MCF 10A (cell line): ENCODE measurements around the gene KNG1. TPM values are rescaled to one million over a fixed set of nuclear protein-coding genes. Genes with fewer than 3 reads are reported as not detected.

Experiments
- Bru-seq: library from RNA; stranded (reverse); fragments of 400-500 nt; gene quantifications from one replicate; lab custom pipeline; 2021; lab: Mats Ljungman, UMichigan
- BruChase-seq, 2 experiments: library from RNA; stranded (reverse); fragments of 400-500 nt; gene quantifications; one replicate each; lab custom pipeline; 2021; lab: Mats Ljungman, UMichigan
- BruUV-seq: library from RNA; stranded (reverse); fragments of 400-500 nt; replicated peaks from 2 replicates; lab custom pipeline; 2021; lab: Mats Ljungman, UMichigan
- CTCF ChIA-PET: fragments of 300-600 bp; sonication (Branson Sonifier 250); formaldehyde crosslinking; extraction: SDS; loops from one replicate; lab custom pipeline; 2021; ENCODE audit warnings: antibody characterized with exemption, inconsistent platforms; lab: Yijun Ruan, JAX
- POLR2A ChIA-PET: fragments of 300-600, 350-650 bp; sonication (Branson Sonifier 250); formaldehyde crosslinking; extraction: SDS; loops from one replicate; lab custom pipeline; 2020; ENCODE audit warnings: antibody characterized with exemption, inconsistent platforms; lab: Yijun Ruan, JAX
- DNase-seq: peaks from one replicate; pipeline ENCODE4 v3.0.0-alpha.2; 2018; ENCODE audit not compliant: unreplicated experiment
- H3K27ac Mint-ChIP-seq: one replicate; pipeline ENCODE4 v1.8.0; 2022; ENCODE audit warnings: mild to moderate bottlenecking, low read depth, mixed read lengths; ENCODE audit not compliant: unreplicated experiment
- H3K27me3 Mint-ChIP-seq: one replicate; pipeline ENCODE4 v1.8.0; 2022; ENCODE audit warnings: mixed read lengths; ENCODE audit not compliant: insufficient read depth, unreplicated experiment
- H3K36me3 Mint-ChIP-seq: one replicate; pipeline ENCODE4 v1.8.0; 2022; ENCODE audit warnings: mild to moderate bottlenecking, moderate library complexity, mixed read lengths; ENCODE audit not compliant: insufficient read depth, unreplicated experiment
- H3K4me1 Mint-ChIP-seq: one replicate; pipeline ENCODE4 v1.8.0; 2022; ENCODE audit warnings: mixed read lengths; ENCODE audit not compliant: insufficient read depth, unreplicated experiment
- H3K4me3 Mint-ChIP-seq: one replicate; pipeline ENCODE4 v1.8.0; 2022; ENCODE audit warnings: mild to moderate bottlenecking, moderate library complexity, mixed read lengths; ENCODE audit not compliant: unreplicated experiment
- H3K9me3 Mint-ChIP-seq: one replicate; pipeline ENCODE4 v1.8.0; 2022; ENCODE audit warnings: mixed read lengths; ENCODE audit not compliant: unreplicated experiment
- intact Hi-C: fragments of 100-400 bp; cut with micrococcal nuclease; formaldehyde crosslinking; loops from 2 replicates; pipeline ENCODE4 v1.14.1; 2022
- long read RNA-seq: library from polyadenylated mRNA; stranded (forward); transcript quantifications from one replicate; pipeline ENCODE4 v2.0.0, GENCODE V29; 2022
- total RNA-seq: library from RNA; stranded (reverse); gene quantifications from 2 replicates; pipeline ENCODE4 v1.2.3, GENCODE V29; 2022
- TF ChIP-seq, protein P1 (sequence below): fragments of 200-600 bp; IDR thresholded peaks from one replicate; pipeline ENCODE4 v1.8.0; 2022; ENCODE audit warnings: antibody characterized with exemption, mild to moderate bottlenecking; ENCODE audit not compliant: unreplicated experiment

The KNG1 gene
- not detected in 2 replicates for total RNA-seq
- not detected for Bru-seq, nascent RNA
- BruChase-seq, experiment 1, labeled RNA remaining after a 6-hour chase: not detected
- BruChase-seq, experiment 2, labeled RNA remaining after a 2-hour chase: not detected
- long read RNA-seq: 0 reads

DNA sequence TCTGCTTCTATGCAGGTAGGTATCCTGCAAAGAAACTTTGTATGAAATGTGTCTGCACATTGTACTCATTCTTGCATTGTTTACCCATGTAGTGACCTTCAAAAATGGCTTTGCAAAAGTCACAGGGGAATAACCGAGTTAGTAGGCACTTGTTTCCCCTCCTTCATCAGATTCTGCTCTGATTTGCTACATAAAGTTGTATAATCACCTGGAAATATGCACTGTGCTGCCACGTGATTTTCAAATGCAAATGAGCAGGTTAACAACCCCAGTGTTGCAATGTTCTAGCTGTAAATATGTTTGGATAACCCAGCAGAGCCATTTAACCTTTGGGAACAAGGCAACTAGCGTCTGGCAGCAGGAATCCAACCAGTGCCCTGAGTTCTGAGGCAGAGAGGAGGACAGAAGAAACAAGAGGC lies at the start of gene KNG1:
TSS of gene KNG1 (plus strand) at position 321 of the 419 bp plus-strand sequence. CDS start 184 bp downstream, outside the sequence.
- Mint-ChIP-seq H3K36me3 (no peaks in the 10 kb centered on the region), H3K9me3 (no peaks in the 10 kb centered on the region), H3K4me3 (no peak within 1 kb of the TSS), H3K27ac (no peak within 1 kb of the TSS), H3K27me3 (no peaks in the 10 kb centered on the region), H3K4me1 (no peaks in the 10 kb centered on the region)
- TF ChIP-seq, protein P1, sequence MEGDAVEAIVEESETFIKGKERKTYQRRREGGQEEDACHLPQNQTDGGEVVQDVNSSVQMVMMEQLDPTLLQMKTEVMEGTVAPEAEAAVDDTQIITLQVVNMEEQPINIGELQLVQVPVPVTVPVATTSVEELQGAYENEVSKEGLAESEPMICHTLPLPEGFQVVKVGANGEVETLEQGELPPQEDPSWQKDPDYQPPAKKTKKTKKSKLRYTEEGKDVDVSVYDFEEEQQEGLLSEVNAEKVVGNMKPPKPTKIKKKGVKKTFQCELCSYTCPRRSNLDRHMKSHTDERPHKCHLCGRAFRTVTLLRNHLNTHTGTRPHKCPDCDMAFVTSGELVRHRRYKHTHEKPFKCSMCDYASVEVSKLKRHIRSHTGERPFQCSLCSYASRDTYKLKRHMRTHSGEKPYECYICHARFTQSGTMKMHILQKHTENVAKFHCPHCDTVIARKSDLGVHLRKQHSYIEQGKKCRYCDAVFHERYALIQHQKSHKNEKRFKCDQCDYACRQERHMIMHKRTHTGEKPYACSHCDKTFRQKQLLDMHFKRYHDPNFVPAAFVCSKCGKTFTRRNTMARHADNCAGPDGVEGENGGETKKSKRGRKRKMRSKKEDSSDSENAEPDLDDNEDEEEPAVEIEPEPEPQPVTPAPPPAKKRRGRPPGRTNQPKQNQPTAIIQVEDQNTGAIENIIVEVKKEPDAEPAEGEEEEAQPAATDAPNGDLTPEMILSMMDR: no peak
- no peak for DNase-seq
- POLR2A ChIA-PET: interaction anchor here (1.1 kb wide), 1 partner anchor 8 kb away, joined by 3 read pairs; no protein-coding TSS in a partner anchor
- no TSS peak for BruUV-seq
- intact Hi-C loops: no loop called here
- CTCF ChIA-PET: no interaction called here

DNA sequence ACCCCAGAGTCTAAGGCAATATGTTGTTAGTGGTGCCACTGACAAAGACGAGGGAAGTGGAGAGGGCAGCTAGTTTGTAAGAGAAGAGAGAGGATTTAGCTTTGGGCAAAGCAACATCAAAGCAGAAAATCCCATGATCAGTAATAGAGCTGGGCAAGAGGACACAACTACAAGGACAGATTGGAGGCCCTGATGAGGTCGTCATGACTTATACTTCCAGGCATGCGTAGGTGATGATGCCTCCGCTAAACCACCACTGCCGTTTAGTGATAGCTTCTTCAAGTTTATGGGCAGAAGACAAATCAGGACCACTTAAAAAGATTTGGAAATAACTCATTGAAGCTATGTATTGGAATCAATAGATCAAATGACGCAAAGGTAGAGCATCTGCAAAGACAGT lies 48.7 kb upstream of the KNG1 start:
- Mint-ChIP-seq H3K27ac (no peak overlapping the region), H3K36me3 (no peaks in the 10 kb centered on the region), H3K4me1 (peaks cover 8% of the 10 kb centered on the region), H3K4me3 (no peak overlapping the region), H3K27me3 (no peaks in the 10 kb centered on the region), H3K9me3 (no peaks in the 10 kb centered on the region)
- intact Hi-C loops: no loop called here
- CTCF ChIA-PET: interaction anchor here (0.6 to 1.0 kb wide), 4 partner anchors 52 to 154 kb away, joined by 3 to 4 read pairs (median 4); no protein-coding TSS in a partner anchor
- BruUV-seq: no TSS peak
- DNase-seq: no peak
- TF ChIP-seq, protein P1: no peak
- POLR2A ChIA-PET: interaction anchor here (0.8 to 2.2 kb wide), 2 partner anchors 19 to 115 kb away, joined by 3 to 8 read pairs; partner anchors contain the start of gene EIF4A2

DNA sequence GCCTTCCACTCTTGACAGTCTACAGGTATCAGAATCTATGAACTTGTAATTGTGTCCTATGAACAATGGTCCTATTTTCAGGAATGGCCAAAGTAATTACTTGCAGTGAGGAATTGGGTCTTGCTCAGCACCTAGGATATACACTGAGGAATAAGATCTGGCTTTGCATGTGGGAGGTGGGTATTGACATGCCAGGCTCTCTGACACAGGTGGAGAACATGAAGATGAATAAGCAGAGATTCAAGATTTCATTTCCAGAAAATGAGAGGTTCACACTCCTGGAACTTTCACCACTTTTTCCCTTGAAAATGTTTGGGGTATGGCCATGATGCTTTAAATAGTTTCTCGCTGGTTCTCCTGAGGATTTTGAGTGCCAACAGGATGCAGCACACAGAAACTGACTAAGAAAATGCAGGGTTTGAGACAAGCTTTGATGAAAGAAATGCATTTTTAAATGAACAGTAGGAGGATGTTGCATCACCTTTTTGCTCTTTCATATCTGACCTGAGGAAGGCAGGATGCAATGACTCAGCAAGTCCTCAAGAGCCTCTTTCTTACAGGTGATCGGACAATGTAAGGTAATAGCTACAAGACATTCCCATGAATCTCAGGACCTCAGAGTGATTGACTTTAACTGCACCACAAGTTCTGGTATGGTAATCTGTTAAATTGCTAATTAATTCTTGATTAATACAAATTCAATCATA lies 47.6 kb upstream of the KNG1 start:
- Mint-ChIP-seq H3K27me3 (no peaks in the 10 kb centered on the region), H3K9me3 (no peaks in the 10 kb centered on the region), H3K27ac (peak overlapping the region; percentile 37), H3K4me3 (no peak overlapping the region), H3K36me3 (no peaks in the 10 kb centered on the region), H3K4me1 (peaks cover 8% of the 10 kb centered on the region)
- CTCF ChIA-PET: interaction anchor here (0.6 to 0.7 kb wide), 2 partner anchors 10 to 13 kb away, joined by 3 read pairs; no protein-coding TSS in a partner anchor
- TF ChIP-seq, protein P1: no peak
- POLR2A ChIA-PET: interaction anchor here (1.2 to 2.2 kb wide), 3 partner anchors 53 to 119 kb away, joined by 3 to 8 read pairs (median 3); partner anchors contain the start of gene EIF4A2
- DNase-seq: peak; percentile 76
- BruUV-seq: TSS peak; percentile 57
- intact Hi-C loops: no loop called here

DNA sequence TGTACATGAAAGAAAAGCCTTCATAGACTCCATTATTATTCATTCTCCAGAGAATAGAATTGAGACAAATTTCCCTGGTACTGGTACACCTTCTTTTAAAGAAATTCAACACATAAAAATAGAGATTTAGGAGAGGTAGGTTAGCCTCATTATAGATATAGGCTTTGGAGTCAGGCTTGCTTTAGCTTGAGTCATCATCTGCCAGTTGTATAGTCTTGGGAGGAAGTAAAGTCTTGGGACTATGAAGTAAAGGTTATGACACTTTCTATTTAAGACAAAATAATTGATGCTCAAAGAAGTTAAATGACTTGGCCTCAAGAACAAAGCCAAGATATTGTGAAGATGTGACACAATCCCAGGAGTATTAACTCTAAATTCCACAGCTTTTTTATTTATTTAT lies 47.0 kb upstream of the KNG1 start:
- Mint-ChIP-seq H3K9me3 (no peaks in the 10 kb centered on the region), H3K4me3 (no peak overlapping the region), H3K27ac (no peak overlapping the region), H3K27me3 (no peaks in the 10 kb centered on the region), H3K4me1 (peaks cover 8% of the 10 kb centered on the region), H3K36me3 (no peaks in the 10 kb centered on the region)
- no peak for DNase-seq
- POLR2A ChIA-PET: interaction anchor here (1.2 to 2.2 kb wide), 3 partner anchors 53 to 119 kb away, joined by 3 to 8 read pairs (median 3); partner anchors contain the start of gene EIF4A2
- CTCF ChIA-PET: interaction anchor here (0.7 kb wide), 1 partner anchor 12 kb away, joined by 3 read pairs; no protein-coding TSS in a partner anchor
- no TSS peak for BruUV-seq
- intact Hi-C loops: no loop called here
- TF ChIP-seq, protein P1: no peak
